MM.1S (cell line): ENCODE measurements around the gene GPR89B.

Experiments
- CTCF ChIP-seq: fragments of 300-600 bp; sonication (generic); IDR thresholded peaks from 2 replicates; pipeline ENCODE4 v1.5.1; 2016; ENCODE audit warnings: antibody characterized with exemption, low read length, mixed read lengths
- EZH2phosphoT487 ChIP-seq: fragments of 300-600 bp; sonication (generic); IDR thresholded peaks from 2 replicates; pipeline ENCODE4 v1.6.1; 2018; ENCODE audit warnings: antibody characterized with exemption, low read length

GRCh38 chr1:147913362-147913942, 14.8 kb upstream of the GPR89B start:
- TF ChIP-seq EZH2phosphoT487 (no peak), CTCF (no peak)
